CMK (cell line): ENCODE measurements around the gene NOM1.
A peak's percentile ranks its signal among the peaks of the same experiment; 100 is the strongest.
"Not testable (repeated sequence)": the region's sequence is repeated elsewhere in the genome, so short reads cannot be mapped to it uniquely, and the experiment has no call there.

Source experiments
- DNase-seq: peaks from one replicate; pipeline ENCODE4 v3.0.0-alpha.2; 2010; ENCODE audit warnings: low read depth

Gene NOM1

GRCh38 chr7:156949541-156950380, at the start of gene NOM1:
NOM1 (plus strand) TSS chr7:156949712; CDS start chr7:156949738, 26 bp downstream.
- peak; percentile 49 for DNase-seq

GRCh38 chr7:156900093-156900492, 49.4 kb upstream of the NOM1 start:
- not testable (repeated sequence) for DNase-seq

GRCh38 chr7:156903232-156903909, 46.1 kb upstream of the NOM1 start:
- DNase-seq, result no peak

GRCh38 chr7:156906200-156906649, 43.3 kb upstream of the NOM1 start:
- DNase-seq, result no peak

- DNase-seq, result no peak
Observed at GRCh38 chr7:156907656-156908055, 41.9 kb upstream of the NOM1 start.

GRCh38 chr7:156909574-156910252, 39.8 kb upstream of the NOM1 start:
- DNase-seq, result not testable (repeated sequence)

- DNase-seq, result no peak
Observed at GRCh38 chr7:156918635-156919034, 30.9 kb upstream of the NOM1 start.

- no peak for DNase-seq
Observed at GRCh38 chr7:156919132-156919713, 30.3 kb upstream of the NOM1 start.

GRCh38 chr7:156920076-156920475, 29.4 kb upstream of the NOM1 start:
- DNase-seq, result no peak

- not testable (repeated sequence) for DNase-seq
Observed at GRCh38 chr7:156920487-156921373, 28.8 kb upstream of the NOM1 start.

GRCh38 chr7:156922304-156922703, 27.2 kb upstream of the NOM1 start:
- not testable (repeated sequence) for DNase-seq

GRCh38 chr7:156925821-156926220, 23.7 kb upstream of the NOM1 start:
- DNase-seq, result not testable (repeated sequence)

GRCh38 chr7:156927571-156928405, 21.7 kb upstream of the NOM1 start:
- no peak for DNase-seq

- no peak for DNase-seq
Observed at GRCh38 chr7:156928406-156928747, 21.1 kb upstream of the NOM1 start.

GRCh38 chr7:156929789-156930539, 19.5 kb upstream of the NOM1 start:
- no peak for DNase-seq

- DNase-seq, result no peak
Observed at GRCh38 chr7:156932006-156932405, 17.5 kb upstream of the NOM1 start.

- DNase-seq, result no peak
Observed at GRCh38 chr7:156935250-156935649, 14.3 kb upstream of the NOM1 start.

- DNase-seq, result not testable (repeated sequence)
Observed at GRCh38 chr7:156936766-156937165, 12.7 kb upstream of the NOM1 start.

- DNase-seq, result no peak
Observed at GRCh38 chr7:156940421-156941122, 8.9 kb upstream of the NOM1 start.
